K562 (cell line): ENCODE data around the gene CYS1. TPM values are rescaled to one million over a fixed set of nuclear protein-coding genes. Genes with fewer than 3 reads are reported as not detected.

Experiments
- ATAC-seq: fragments of 200-7000 bp; cut with Tn5 transposase; 3 replicates; pipeline ENCODE4 v1.9.1; 2020; ENCODE audit warnings: moderate library complexity
- BruUV-seq: library from RNA; stranded (reverse); fragments of 400-500 nt; replicated peaks from 2 replicates; lab custom pipeline; 2021; lab: Mats Ljungman, UMichigan
- CTCF ChIA-PET: fragments of 300-600 bp; formaldehyde crosslinking; extraction: SDS; loops from one replicate; lab custom pipeline; 2021; ENCODE audit warnings: low intra/inter-chr PET ratio; lab: Yijun Ruan, JAX
- POLR2A ChIA-PET: fragments of 300-600, 350-650 bp; sonication (Branson Sonifier 250); formaldehyde crosslinking; extraction: SDS; loops from one replicate; lab custom pipeline; 2021; ENCODE audit warnings: antibody characterized with exemption, inconsistent platforms; lab: Yijun Ruan, JAX
- DNase-seq, 4 experiments: peaks; one replicate each; pipeline versions ENCODE4 v3.0.0 to v3.0.0-alpha.2; 2011 to 2018; ENCODE audit warnings: low spot score in 3 of 4, mixed read lengths in 3 of 4; ENCODE audit errors: extremely low read depth in 1 of 4
- FAIRE-seq: peaks from 2 replicates; lab custom pipeline; 2011; peaks lifted over from hg19 to GRCh38; lab: Jason Lieb, UNC
- H2AFZ ChIP-seq: 2 replicates; pipeline ENCODE4 v1.6.0; 2011; ENCODE audit warnings: low read depth, low read length, control low read depth, inconsistent platforms
- H3K27ac ChIP-seq: fragments of 200-600 bp; 3 replicates; pipeline ENCODE4 v1.8.0; 2011; ENCODE audit warnings: low read depth, mild to moderate bottlenecking, control low read depth, inconsistent platforms, low read length, moderate library complexity, mixed read lengths; ENCODE audit errors: extremely low read depth
- H3K27me3 ChIP-seq, 2 experiments: fragments of 300-600 bp in 1 of 2; 2 replicates in 1 of 2; 3 replicates in 1 of 2; pipeline versions ENCODE4 v1.6.0 to v1.8.0; 2011; ENCODE audit warnings: inconsistent platforms in 2 of 2, low read length in 2 of 2, mild to moderate bottlenecking in 1 of 2, mixed read lengths in 1 of 2, moderate library complexity in 1 of 2; ENCODE audit not compliant: control insufficient read depth in 2 of 2, insufficient read depth in 2 of 2
- H3K36me3 ChIP-seq: fragments of 300-600 bp; 3 replicates; pipeline ENCODE4 v1.8.0; 2011; ENCODE audit warnings: mild to moderate bottlenecking, low read length, inconsistent platforms; ENCODE audit not compliant: control insufficient read depth, insufficient read depth
- H3K4me1 ChIP-seq, 2 experiments: fragments of 200-600 bp in 1 of 2; replicated peaks in 1 of 2; 2 replicates in 1 of 2; 3 replicates in 1 of 2; pipeline versions ENCODE4 v1.5.1 to v1.8.0; 2011; ENCODE audit warnings: inconsistent platforms in 2 of 2, low read length in 2 of 2, mild to moderate bottlenecking in 1 of 2, mixed read lengths in 1 of 2, moderate library complexity in 1 of 2; ENCODE audit not compliant: control insufficient read depth in 2 of 2, insufficient read depth in 2 of 2
- H3K4me2 ChIP-seq: 2 replicates; pipeline ENCODE4 v1.6.1; 2011; ENCODE audit warnings: low read length, control low read depth, inconsistent platforms, mixed read lengths; ENCODE audit not compliant: insufficient read depth
- H3K4me3 ChIP-seq: fragments of 200-600 bp; sonication (generic), shearing (Covaris generic); 2 replicates; pipeline ENCODE4 v1.5.1; 2016; ENCODE audit warnings: control low read depth, inconsistent platforms
- H3K79me2 ChIP-seq: fragments of 200-600 bp; 3 replicates; pipeline ENCODE4 v1.8.0; 2011; ENCODE audit warnings: low read length, inconsistent platforms; ENCODE audit not compliant: control insufficient read depth, insufficient read depth
- H3K9ac ChIP-seq, 2 experiments: 2 replicates each; pipeline versions ENCODE4 v1.6.0 to v1.6.1; 2011; ENCODE audit warnings: low read depth in 2 of 2, low read length in 2 of 2, control low read depth in 1 of 2, inconsistent platforms in 1 of 2, mild to moderate bottlenecking in 1 of 2, mixed read lengths in 1 of 2; ENCODE audit not compliant: insufficient read depth in 1 of 2
- H3K9me1 ChIP-seq: one replicate; pipeline ENCODE4 v1.6.0; 2011; ENCODE audit warnings: inconsistent platforms, mild to moderate bottlenecking, low read length, moderate library complexity; ENCODE audit not compliant: control insufficient read depth, insufficient read depth
- H3K9me3 ChIP-seq: replicated peaks from 2 replicates; pipeline ENCODE4 v1.5.1; 2011; ENCODE audit warnings: low read depth, low read length, inconsistent platforms; ENCODE audit not compliant: control insufficient read depth, insufficient read depth
- H4K20me1 ChIP-seq: replicated peaks from 2 replicates; pipeline ENCODE4 v1.6.1; 2011; ENCODE audit warnings: low read length, inconsistent platforms, mixed read lengths; ENCODE audit not compliant: control insufficient read depth, insufficient read depth
- ETV1 ChIP-seq: fragments of 450-650 bp; conservative IDR thresholded peaks from 2 replicates; pipeline ENCODE4 v1.6.1; 2016; ENCODE audit warnings: missing genetic modification characterization, control low read depth, low read depth, missing compliant biosample characterization
- FOXA1 ChIP-seq: fragments of 450-650 bp; IDR thresholded peaks from 2 replicates; pipeline ENCODE4 v1.6.1; 2016; ENCODE audit warnings: mild to moderate bottlenecking, borderline replicate concordance
- HDGF ChIP-seq: fragments of 450-650 bp; IDR thresholded peaks from 2 replicates; pipeline ENCODE4 v1.6.1; 2016
- HINFP ChIP-seq: fragments of 450-650 bp; conservative IDR thresholded peaks from 2 replicates; pipeline ENCODE4 v1.6.1; 2016; ENCODE audit warnings: missing genetic modification characterization, low read depth, mild to moderate bottlenecking, control low read depth, missing compliant biosample characterization
- HNRNPLL ChIP-seq: fragments of 200-400 bp; formaldehyde crosslinking; IDR thresholded peaks from 2 replicates; pipeline ENCODE4 v1.6.1; 2017; ENCODE audit warnings: low read length, low read depth, mild to moderate bottlenecking; ENCODE audit not compliant: poor library complexity, severe bottlenecking
- KAT7 ChIP-seq: sonication (generic); formaldehyde crosslinking; IDR thresholded peaks from 2 replicates; pipeline ENCODE4 v1.8.0; 2022; ENCODE audit warnings: missing genetic modification reagents, mild to moderate bottlenecking, borderline replicate concordance
- MYC ChIP-seq, 2 experiments: fragments of 250-450 bp in 1 of 2; sonication (Bioruptor Pico) in 1 of 2; IDR thresholded peaks; 2 replicates each; pipeline versions ENCODE4 v1.5.1 to v1.6.1; 2012 to 2021; ENCODE audit warnings: low read depth in 2 of 2, borderline replicate concordance in 1 of 2, improper control_type of control experiment in 1 of 2, low read length in 1 of 2, mild to moderate bottlenecking in 1 of 2, moderate library complexity in 1 of 2
- PCBP2 ChIP-seq: fragments of 200-400 bp; formaldehyde crosslinking; IDR thresholded peaks from 2 replicates; pipeline ENCODE4 v1.6.1; 2018; ENCODE audit warnings: low read length, low read depth, mild to moderate bottlenecking, moderate library complexity; ENCODE audit not compliant: poor library complexity, severe bottlenecking
- RNF2 ChIP-seq: sonication (generic); IDR thresholded peaks from 2 replicates; pipeline ENCODE4 v1.6.1; 2016
- SIN3B ChIP-seq: fragments of 450-650 bp; IDR thresholded peaks from 2 replicates; pipeline ENCODE4 v1.6.1; 2017; ENCODE audit warnings: low read depth, mild to moderate bottlenecking, moderate library complexity
- ZFP36 ChIP-seq: fragments of 150-350 bp; IDR thresholded peaks from 2 replicates; pipeline ENCODE4 v1.6.1; 2018; ENCODE audit warnings: low read length, low read depth; ENCODE audit not compliant: partially characterized antibody
- ZNF12 ChIP-seq: sonication (generic); formaldehyde crosslinking; IDR thresholded peaks from 2 replicates; pipeline ENCODE4 v1.4.0; 2020; ENCODE audit warnings: mild to moderate bottlenecking, missing genetic modification reagents
- ZNF224 ChIP-seq: sonication (generic); formaldehyde crosslinking; IDR thresholded peaks from 2 replicates; pipeline ENCODE4 v1.8.0; 2022; ENCODE audit warnings: mild to moderate bottlenecking, missing genetic modification reagents
- ZNF324 ChIP-seq: fragments of 250-450 bp; sonication (Bioruptor Pico); IDR thresholded peaks from 2 replicates; pipeline ENCODE4 v1.4.0; 2020; ENCODE audit warnings: mild to moderate bottlenecking
- ZNF507 ChIP-seq: conservative IDR thresholded peaks from 2 replicates; pipeline ENCODE4 v1.6.1; 2017; ENCODE audit warnings: missing genetic modification characterization, missing compliant biosample characterization
- WGBS: fragments of 100-300 bp; shearing (Covaris generic); methylation state at CpG from one replicate; pipeline ENCODE4 v1.1.6; 2016; ENCODE audit warnings: low coverage, mixed read lengths; ENCODE audit not compliant: insufficient coverage; ENCODE audit errors: missing lambda C conversion rate; 5-methylcytosine and 5-hydroxymethylcytosine counted together
- in situ Hi-C: fragments of 300-500 bp; cut with MboI; formaldehyde crosslinking; loops from 4 replicates; pipeline ENCODE4 v1.15.0; 2018; ENCODE audit warnings: inconsistent platforms, mixed read lengths
- intact Hi-C: fragments of 100-400 bp; cut with micrococcal nuclease; formaldehyde crosslinking; loops from 2 replicates; pipeline ENCODE4 v1.14.2; 2022
- polyA plus RNA-seq, 8 experiments: library from polyadenylated mRNA; depleted of rRNA in 4 of 8; stranded (reverse) in 5 of 8; unstranded in 3 of 8; fragments of >200 nt; fragmentation: Nextera tagmentation in 2 of 8; fragmentation: Illumina TruSeq in 1 of 8; extraction: Ambion mirVana in 2 of 8; extraction: Trizol in 1 of 8; gene quantifications; 2 replicates each; pipeline versions ENCODE4 v1.2.1 to v1.2.3, GENCODE V29; 2011 to 2014; ENCODE audit warnings: inconsistent platforms in 1 of 8, missing spikeins in 1 of 8
- total RNA-seq, 7 experiments: library from RNA; depleted of rRNA in 6 of 7; stranded (reverse); fragments of >200 nt in 6 of 7; fragmentation: Illumina TruSeq in 2 of 7; extraction: Trizol in 2 of 7; gene quantifications; 2 replicates each; pipeline versions ENCODE4 v1.2.1 to v1.2.3, GENCODE V29; 2011 to 2021; ENCODE audit warnings: low replicate concordance in 1 of 7
- TF ChIP-seq, protein P1 (sequence below): fragments of 250-450 bp; sonication (Bioruptor Pico); IDR thresholded peaks from 2 replicates; pipeline ENCODE4 v1.5.1; 2021; ENCODE audit warnings: mild to moderate bottlenecking

Gene CYS1
- total and polyA plus RNA-seq, 9 of the 15 experiments (the other 6 are each of a cell fraction or from before 2014, with no cell fraction given) = 0.11 to 0.13 TPM; not detected in 7

- FAIRE-seq = no peak
- DNase-seq = no peak
- H2AFZ ChIP-seq = no peak overlapping the region
- H3K9ac ChIP-seq = peak overlapping the region in 1 of 2 experiments; percentile 53; a peak in 2 of 4 replicates
- peaks cover 11 to 53% of the 10 kb centered on the region in 2 experiments for H3K4me1 ChIP-seq
- in situ Hi-C loops (no loop called here), intact Hi-C loops (no loop called here)
- H3K9me3 ChIP-seq = no peaks in the 10 kb centered on the region
- H3K4me2 ChIP-seq = no peak overlapping the region
- no TSS peak for BruUV-seq
- no peaks in the 10 kb centered on the region for H4K20me1 ChIP-seq
- H3K27ac ChIP-seq = no peak overlapping the region
- no peak for ATAC-seq
- H3K36me3 ChIP-seq = peaks cover 4% of the 10 kb centered on the region; the same call in 2 of the 3 replicates
- 58% methylated on average over 20 of the region's 20 CpGs for WGBS
- no peaks in the 10 kb centered on the region for H3K9me1 ChIP-seq
- CTCF ChIA-PET = no interaction called here
- H3K27me3 ChIP-seq = no peaks in the 10 kb centered on the region
- H3K4me3 ChIP-seq = no peak overlapping the region
- no peaks in the 10 kb centered on the region for H3K79me2 ChIP-seq
- POLR2A ChIA-PET = no interaction called here
- TF ChIP-seq ZFP36 = no peak
- no peak for TF ChIP-seq SIN3B
- TF ChIP-seq RNF2 = no peak
- TF ChIP-seq ZNF507 (tag) = no peak
- no peak for TF ChIP-seq FOXA1
- no peak for TF ChIP-seq KAT7 (CRISPR knock-in tag)
- no peak for TF ChIP-seq HINFP
- no peak for TF ChIP-seq HNRNPLL
- no peak for TF ChIP-seq ZNF12 (CRISPR knock-in tag)
- no peak for TF ChIP-seq ZNF224 (CRISPR knock-in tag)
- TF ChIP-seq HDGF = no peak
- TF ChIP-seq MYC (IDR thresholded peaks at IDR 0.05; ENCODE audit: low read depth, low read length) = no peak
- TF ChIP-seq MYC (CRISPR knock-in tag; IDR thresholded peaks at IDR 0.05; ENCODE audit: borderline replicate concordance, low read depth) = no peak
- no peak for TF ChIP-seq ETV1 (tag)
- TF ChIP-seq, protein P1, sequence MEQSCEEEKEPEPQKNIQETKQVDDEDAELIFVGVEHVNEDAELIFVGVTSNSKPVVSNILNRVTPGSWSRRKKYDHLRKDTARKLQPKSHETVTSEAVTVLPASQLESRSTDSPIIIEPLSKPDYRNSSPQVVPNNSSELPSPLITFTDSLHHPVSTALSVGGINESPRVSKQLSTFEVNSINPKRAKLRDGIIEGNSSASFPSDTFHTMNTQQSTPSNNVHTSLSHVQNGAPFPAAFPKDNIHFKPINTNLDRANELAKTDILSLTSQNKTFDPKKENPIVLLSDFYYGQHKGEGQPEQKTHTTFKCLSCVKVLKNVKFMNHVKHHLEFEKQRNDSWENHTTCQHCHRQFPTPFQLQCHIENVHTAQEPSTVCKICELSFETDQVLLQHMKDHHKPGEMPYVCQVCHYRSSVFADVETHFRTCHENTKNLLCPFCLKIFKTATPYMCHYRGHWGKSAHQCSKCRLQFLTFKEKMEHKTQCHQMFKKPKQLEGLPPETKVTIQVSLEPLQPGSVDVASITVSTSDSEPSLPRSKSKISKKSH = no peak
- TF ChIP-seq ZNF324 (CRISPR knock-in tag) = no peak
- TF ChIP-seq PCBP2 = no peak
Observed at GRCh38 chr2:10059552-10060335, 20.5 kb downstream of the CYS1 start.
